NT2/D1 (cell line): ENCODE measurements around the gene XPNPEP2.
"Not testable (repeated sequence)": the region's sequence is repeated elsewhere in the genome, so short reads cannot be mapped to it uniquely, and the experiment has no call there.

ENCODE experiments used
- DNase-seq: peaks from one replicate; pipeline ENCODE4 v3.0.0-alpha.2; 2011; ENCODE audit warnings: low read depth, low spot score
- H3K27me3 ChIP-seq: 2 replicates; pipeline ENCODE4 v1.6.0; 2011; ENCODE audit warnings: mild to moderate bottlenecking; ENCODE audit not compliant: insufficient read length, insufficient read depth
- H3K36me3 ChIP-seq: 2 replicates; pipeline ENCODE4 v1.6.1; 2011; ENCODE audit warnings: mild to moderate bottlenecking, low read length, mixed read lengths; ENCODE audit not compliant: insufficient read depth, insufficient read length
- H3K4me1 ChIP-seq: 2 replicates; pipeline ENCODE4 v1.5.1; 2011; ENCODE audit not compliant: insufficient read depth, insufficient read length
- H3K4me3 ChIP-seq: 2 replicates; pipeline ENCODE4 v1.5.1; 2011; ENCODE audit warnings: low read depth; ENCODE audit not compliant: insufficient read length
- H3K9ac ChIP-seq: 2 replicates; pipeline ENCODE4 v1.6.0; 2011; ENCODE audit warnings: low read depth; ENCODE audit not compliant: insufficient read length
- H3K9me3 ChIP-seq: 2 replicates; pipeline ENCODE4 v1.5.1; 2011; ENCODE audit warnings: mild to moderate bottlenecking, low read length; ENCODE audit not compliant: insufficient read depth
- SUZ12 ChIP-seq: IDR thresholded peaks from 2 replicates; pipeline ENCODE4 v1.6.1; 2011; ENCODE audit not compliant: insufficient read length, insufficient read depth; ENCODE audit errors: extremely low read depth
- YY1 ChIP-seq: IDR thresholded peaks from 2 replicates; pipeline ENCODE4 v1.6.1; 2011; ENCODE audit not compliant: insufficient read length, insufficient read depth
- ZNF274 ChIP-seq: IDR thresholded peaks from 2 replicates; pipeline ENCODE4 v1.6.1; 2011; ENCODE audit warnings: mild to moderate bottlenecking, low read depth, low read length

The XPNPEP2 gene

DNA sequence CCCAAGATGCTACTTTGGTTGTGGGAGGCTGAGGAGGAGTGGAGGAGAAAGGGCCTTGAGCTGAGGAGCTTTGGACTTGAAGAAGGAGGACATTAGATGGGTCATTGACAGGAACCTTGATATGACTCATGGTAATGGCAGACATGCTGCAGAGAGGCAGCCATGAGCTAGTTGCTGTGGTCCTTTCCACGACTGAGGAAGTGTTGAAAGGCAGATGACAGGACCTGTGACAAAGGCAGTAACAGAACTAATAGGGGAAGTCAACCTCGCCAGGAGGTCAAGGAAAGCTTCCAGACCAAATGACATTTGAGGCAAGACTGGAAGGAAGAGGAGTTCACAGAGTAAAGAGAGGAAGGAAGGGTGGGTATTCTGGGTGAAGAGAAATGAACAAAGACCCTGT is 7.6 kb upstream of the XPNPEP2 start:
- DNase-seq: no peak
- TF ChIP-seq ZNF274: no peak
- TF ChIP-seq YY1: no peak
- TF ChIP-seq SUZ12: no peak
- no peak overlapping the region for H3K4me3 ChIP-seq
- H3K9ac ChIP-seq: no peak overlapping the region
- no peaks in the 10 kb centered on the region for H3K9me3 ChIP-seq
- no peaks in the 10 kb centered on the region for H3K4me1 ChIP-seq
- H3K36me3 ChIP-seq: no peaks in the 10 kb centered on the region
- H3K27me3 ChIP-seq: no peaks in the 10 kb centered on the region

DNA sequence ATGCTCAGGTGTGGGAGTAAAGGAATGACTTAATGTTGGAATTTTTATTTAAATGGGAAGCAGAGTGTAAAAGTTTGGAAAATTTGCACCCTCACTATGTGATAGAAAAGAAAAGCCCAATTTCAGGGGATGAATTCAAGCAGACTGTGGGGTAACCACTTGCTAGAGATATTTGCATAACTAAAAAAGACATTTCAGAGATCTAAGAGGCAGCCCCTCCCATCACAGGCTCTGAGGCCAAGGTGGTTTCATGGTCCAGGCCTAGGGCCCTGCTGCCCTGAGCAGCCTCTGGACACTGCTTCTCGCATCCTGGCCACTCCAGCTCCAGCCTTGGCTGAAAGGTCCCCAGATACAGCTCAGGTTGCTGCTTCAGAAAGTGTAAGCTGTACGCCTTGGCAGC is 5.9 kb upstream of the XPNPEP2 start:
- Histone ChIP-seq H3K4me1 (no peaks in the 10 kb centered on the region), H3K27me3 (no peaks in the 10 kb centered on the region), H3K36me3 (no peaks in the 10 kb centered on the region), H3K9ac (no peak overlapping the region), H3K4me3 (no peak overlapping the region), H3K9me3 (no peaks in the 10 kb centered on the region)
- DNase-seq: no peak
- TF ChIP-seq ZNF274: no peak
- no peak for TF ChIP-seq YY1
- TF ChIP-seq SUZ12: no peak

DNA sequence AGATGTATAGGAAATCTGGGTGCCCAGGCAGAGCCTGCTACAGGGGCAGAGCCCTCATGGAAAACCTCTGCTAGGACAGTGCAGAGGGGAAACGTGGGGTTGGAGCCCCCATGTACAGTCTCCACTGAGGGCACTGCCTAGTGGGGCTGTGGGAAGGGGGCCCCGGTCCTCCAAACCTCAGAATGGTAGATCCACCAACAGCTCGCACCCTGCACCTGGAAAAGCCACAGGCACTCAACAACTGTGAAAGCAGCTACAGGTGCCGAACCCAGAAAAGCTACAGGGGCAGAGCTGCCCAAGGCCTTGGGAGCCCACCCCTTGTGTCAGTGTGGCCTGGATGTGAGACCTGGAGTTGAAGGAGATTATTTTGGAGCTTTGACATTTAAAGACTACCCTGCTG is 5.4 kb upstream of the XPNPEP2 start:
- no peaks in the 10 kb centered on the region for H3K4me1 ChIP-seq
- no peak for TF ChIP-seq YY1
- no peak for DNase-seq
- H3K27me3 ChIP-seq: no peaks in the 10 kb centered on the region
- H3K9me3 ChIP-seq: no peaks in the 10 kb centered on the region
- no peaks in the 10 kb centered on the region for H3K36me3 ChIP-seq
- no peak overlapping the region for H3K9ac ChIP-seq
- H3K4me3 ChIP-seq: no peak overlapping the region

DNA sequence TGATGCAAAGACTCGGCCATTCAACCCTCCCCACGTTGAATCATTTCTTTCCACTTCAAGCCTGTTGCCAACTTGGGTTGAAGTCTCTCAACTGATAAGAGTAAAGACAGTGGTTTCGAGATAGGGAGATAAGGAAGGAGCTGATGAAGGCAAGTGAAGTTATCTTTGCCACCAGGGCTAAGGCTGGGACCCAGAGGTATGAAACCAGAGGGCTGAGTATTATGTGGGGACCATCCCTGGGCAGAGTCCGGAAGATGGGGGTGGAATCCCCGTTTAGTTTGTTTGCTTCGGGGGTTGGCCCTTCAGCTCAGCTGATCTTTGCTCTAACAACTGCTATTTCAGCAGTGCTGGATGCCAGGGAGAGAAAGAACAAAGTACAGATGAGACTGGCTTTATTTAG is 2.3 kb upstream of the XPNPEP2 start:
- Histone ChIP-seq H3K27me3 (no peaks in the 10 kb centered on the region), H3K4me1 (no peaks in the 10 kb centered on the region), H3K4me3 (no peak overlapping the region), H3K36me3 (no peaks in the 10 kb centered on the region), H3K9ac (no peak overlapping the region), H3K9me3 (no peaks in the 10 kb centered on the region)
- TF ChIP-seq SUZ12 (no peak), ZNF274 (no peak), YY1 (no peak)
- no peak for DNase-seq

DNA sequence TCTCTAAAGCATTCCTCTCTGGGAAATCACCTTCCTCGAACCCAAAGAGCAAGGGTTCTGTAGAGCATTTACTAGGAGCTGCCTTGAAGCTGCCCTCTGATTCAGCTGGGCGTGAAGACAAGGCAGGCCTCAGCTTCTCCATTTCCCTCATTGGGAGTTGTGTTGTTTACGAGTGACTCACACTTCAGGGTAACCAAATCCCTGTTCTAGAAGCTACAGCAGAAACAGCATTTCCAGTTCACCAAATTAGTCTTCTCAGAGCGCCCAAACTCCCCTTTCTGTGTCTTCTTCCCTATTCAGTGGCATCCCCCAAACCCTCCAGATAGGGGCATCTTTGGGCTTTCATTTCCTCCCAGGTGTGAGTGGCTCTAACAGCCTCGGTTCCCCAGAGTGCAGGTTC is 863 bp upstream of the XPNPEP2 start:
- H3K9ac ChIP-seq: no peak overlapping the region
- H3K9me3 ChIP-seq: no peaks in the 10 kb centered on the region
- DNase-seq: no peak
- no peaks in the 10 kb centered on the region for H3K36me3 ChIP-seq
- H3K4me1 ChIP-seq: no peaks in the 10 kb centered on the region
- TF ChIP-seq ZNF274: no peak
- no peak for TF ChIP-seq SUZ12
- no peak for TF ChIP-seq YY1
- no peak overlapping the region for H3K4me3 ChIP-seq
- no peaks in the 10 kb centered on the region for H3K27me3 ChIP-seq

DNA sequence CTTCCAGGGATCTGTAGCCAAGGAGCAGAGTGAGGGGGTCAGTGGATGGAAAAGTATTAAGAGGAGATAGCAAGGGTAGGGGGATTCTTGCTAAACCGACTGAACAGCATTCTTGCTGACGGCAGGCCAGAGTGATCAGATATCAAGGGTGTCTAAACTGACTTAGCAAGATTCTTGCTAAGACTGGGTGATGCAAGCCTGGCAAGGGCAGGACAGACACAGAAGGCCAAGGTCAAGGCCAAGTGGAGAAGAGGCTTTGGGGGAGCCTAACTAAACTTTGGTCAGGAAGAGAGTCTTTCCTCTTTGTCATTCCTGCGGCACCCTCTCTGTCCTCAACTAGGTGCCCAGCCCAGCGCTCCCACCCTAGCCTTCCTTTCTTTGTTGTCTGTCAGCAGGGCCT is 799 bp downstream of the XPNPEP2 start:
- Histone ChIP-seq H3K27me3 (no peaks in the 10 kb centered on the region), H3K4me1 (no peaks in the 10 kb centered on the region), H3K9me3 (no peaks in the 10 kb centered on the region), H3K4me3 (no peak overlapping the region), H3K36me3 (no peaks in the 10 kb centered on the region), H3K9ac (no peak overlapping the region)
- DNase-seq: no peak
- TF ChIP-seq YY1 (no peak), ZNF274 (no peak), SUZ12 (no peak)

DNA sequence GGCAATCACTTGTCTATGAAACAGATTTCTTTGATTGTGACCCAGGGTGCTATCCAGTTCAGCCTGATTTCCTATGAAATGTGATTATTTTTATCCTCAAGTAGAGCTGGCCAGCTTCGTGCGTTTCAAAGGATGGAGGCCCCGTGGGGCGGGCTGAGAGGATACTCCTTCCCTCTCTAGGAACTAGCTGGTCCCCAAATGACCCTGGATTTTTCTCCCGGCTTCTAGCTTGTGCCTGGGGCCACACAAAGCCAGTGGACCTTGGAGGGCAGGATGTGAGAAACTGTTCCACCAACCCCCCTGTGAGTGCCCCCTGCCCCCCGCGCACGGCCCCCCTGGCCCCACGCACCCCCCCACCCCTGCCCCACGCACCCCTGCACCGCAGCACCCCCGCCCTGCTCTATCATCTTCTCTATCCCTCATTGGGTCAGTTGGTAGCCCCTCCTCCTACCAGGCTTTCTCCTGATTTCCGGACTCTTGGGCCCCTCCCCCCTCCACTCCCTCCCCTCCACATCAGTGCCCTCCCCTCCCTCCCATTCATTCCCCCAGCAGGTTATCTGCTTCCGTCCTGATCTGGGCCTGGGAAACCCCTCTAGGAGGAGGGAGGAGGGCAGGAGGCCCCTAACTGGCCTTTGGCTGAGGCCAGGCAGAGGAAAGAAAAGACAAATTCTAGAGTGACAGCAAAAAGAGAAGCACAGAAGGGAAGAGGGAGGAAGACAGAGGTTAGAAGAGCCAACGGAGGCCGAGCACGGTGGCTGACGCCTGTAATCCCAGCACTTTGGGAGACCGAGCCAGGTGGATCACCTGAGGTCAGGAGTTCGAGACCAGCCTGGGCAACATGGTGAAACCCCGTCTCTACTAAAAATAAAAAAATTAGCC is 3.3 kb downstream of the XPNPEP2 start:
- Histone ChIP-seq H3K27me3 (no peaks in the 10 kb centered on the region), H3K4me1 (no peaks in the 10 kb centered on the region), H3K9ac (no peak overlapping the region), H3K9me3 (no peaks in the 10 kb centered on the region), H3K36me3 (no peaks in the 10 kb centered on the region), H3K4me3 (no peak overlapping the region)
- no peak for TF ChIP-seq YY1
- TF ChIP-seq SUZ12: no peak
- no peak for TF ChIP-seq ZNF274
- peak; percentile 54 for DNase-seq

DNA sequence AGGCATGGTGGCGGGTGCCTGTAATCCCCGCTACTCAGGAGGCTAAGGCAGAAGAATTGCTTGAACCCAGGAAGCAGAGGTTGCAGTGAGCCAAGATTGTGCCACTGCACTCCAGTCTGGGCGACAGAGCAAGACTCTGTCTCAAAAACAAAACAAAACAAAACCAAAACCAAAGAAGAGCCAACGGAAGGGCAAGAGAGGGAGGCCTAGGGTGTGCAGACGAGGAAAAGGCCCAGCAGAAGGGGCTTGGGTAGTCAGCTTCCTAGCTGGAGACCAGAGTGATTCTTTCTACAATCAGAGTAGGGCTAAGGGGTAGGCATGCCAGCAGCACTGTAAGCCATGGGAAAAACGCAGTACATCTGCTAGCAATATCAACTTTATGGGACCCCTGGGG is 4.0 kb downstream of the XPNPEP2 start:
- not testable (repeated sequence) for H3K4me3 ChIP-seq, H3K9me3 ChIP-seq, H3K9ac ChIP-seq, H3K27me3 ChIP-seq, H3K4me1 ChIP-seq, H3K36me3 ChIP-seq, DNase-seq
